Panc1 (cell line): ENCODE data around the gene HTR1E. TPM values are rescaled to one million over a fixed set of nuclear protein-coding genes. Genes with fewer than 3 reads are reported as not detected.

Experiments
- ATAC-seq: fragments of 200-7000 bp; cut with Tn5 transposase; 2 replicates; pipeline ENCODE4 v1.9.1; 2020; ENCODE audit warnings: mild to moderate bottlenecking, moderate library complexity
- BruUV-seq: library from RNA; stranded (reverse); fragments of 400-500 nt; replicated peaks from 2 replicates; lab custom pipeline; 2021; lab: Mats Ljungman, UMichigan
- CTCF ChIA-PET: fragments of 300-600 bp; sonication (Branson Sonifier 250); formaldehyde crosslinking; loops from one replicate; lab custom pipeline; 2022; ENCODE audit warnings: antibody characterized with exemption; lab: Charles Lee
- POLR2A ChIA-PET: fragments of 300-600 bp; sonication (Branson Sonifier 250); formaldehyde crosslinking; loops from one replicate; lab custom pipeline; 2022; ENCODE audit warnings: antibody characterized with exemption; lab: Charles Lee
- DNase-seq: peaks from one replicate; pipeline ENCODE4 v3.0.0-alpha.2; 2010; ENCODE audit warnings: low read depth, low spot score
- H3K27ac ChIP-seq: 2 replicates; pipeline ENCODE4 v1.5.1; 2011; ENCODE audit warnings: mild to moderate bottlenecking, low read length, inconsistent platforms
- H3K27me3 ChIP-seq: fragments of 200-500 bp; sonication (Bioruptor generic); 2 replicates; pipeline ENCODE4 v1.6.0; 2014; ENCODE audit warnings: low read length, inconsistent platforms; ENCODE audit not compliant: control insufficient read depth, insufficient read depth
- H3K36me3 ChIP-seq: fragments of 200-500 bp; sonication (Bioruptor generic); 2 replicates; pipeline ENCODE4 v1.5.1; 2014; ENCODE audit warnings: inconsistent platforms, mild to moderate bottlenecking, low read length, moderate library complexity; ENCODE audit not compliant: control insufficient read depth, insufficient read depth
- H3K4me1 ChIP-seq: 2 replicates; pipeline ENCODE4 v1.5.1; 2011; ENCODE audit warnings: inconsistent platforms, mild to moderate bottlenecking, low read length, moderate library complexity; ENCODE audit not compliant: control insufficient read depth, insufficient read depth
- H3K4me3 ChIP-seq, 2 experiments: 2 replicates each; pipeline ENCODE4 v1.5.1; 2011 to 2012; ENCODE audit warnings: low read depth in 2 of 2, low read length in 2 of 2, mild to moderate bottlenecking in 2 of 2, inconsistent platforms in 1 of 2, moderate library complexity in 1 of 2
- H3K9me3 ChIP-seq: fragments of 200-500 bp; sonication (Bioruptor generic); 2 replicates; pipeline ENCODE4 v1.5.1; 2014; ENCODE audit warnings: low read depth, mild to moderate bottlenecking, inconsistent platforms, low read length, moderate library complexity; ENCODE audit not compliant: control insufficient read depth, insufficient read depth
- CTCF ChIP-seq: fragments of 450-650 bp; IDR thresholded peaks from 2 replicates; pipeline ENCODE4 v1.5.1; 2017; ENCODE audit warnings: mild to moderate bottlenecking
- POLR2AphosphoS5 ChIP-seq: IDR thresholded peaks from 2 replicates; pipeline ENCODE4 v1.6.1; 2012; ENCODE audit warnings: mild to moderate bottlenecking, low read depth, low read length, moderate library complexity
- REST ChIP-seq, 2 experiments: IDR thresholded peaks; 2 replicates each; pipeline ENCODE4 v1.6.1; 2011 to 2012; ENCODE audit warnings: low read depth in 2 of 2, control low read depth in 1 of 2, low read length in 1 of 2, mild to moderate bottlenecking in 1 of 2, moderate library complexity in 1 of 2; ENCODE audit not compliant: insufficient read depth in 1 of 2
- SIN3A ChIP-seq: IDR thresholded peaks from 2 replicates; pipeline ENCODE4 v1.6.1; 2012; ENCODE audit warnings: low read depth, mild to moderate bottlenecking, low read length, moderate library complexity, borderline replicate concordance; ENCODE audit not compliant: insufficient read depth
- TCF7L2 ChIP-seq: IDR thresholded peaks from 2 replicates; pipeline ENCODE4 v1.6.1; 2011; ENCODE audit warnings: mild to moderate bottlenecking, low read depth, low read length, inconsistent platforms
- in situ Hi-C: cut with HindIII; loops from 2 replicates; pipeline ENCODE4 v1.10.0; 2016; ENCODE audit warnings: low sequenced_read_pairs, low pct_unique_long_range_greater_than_20kb
- intact Hi-C: fragments of 100-400 bp; cut with micrococcal nuclease; formaldehyde crosslinking; loops from one replicate; pipeline ENCODE4 v1.10.0; 2022; ENCODE audit not compliant: unreplicated experiment
- total RNA-seq: library from RNA; stranded (reverse); gene quantifications from one replicate; pipeline ENCODE4 v1.2.1, GENCODE V29; 2021; ENCODE audit not compliant: unreplicated experiment

The HTR1E gene
- total RNA-seq, 1 experiment from 2014 or later = not detected

DNA sequence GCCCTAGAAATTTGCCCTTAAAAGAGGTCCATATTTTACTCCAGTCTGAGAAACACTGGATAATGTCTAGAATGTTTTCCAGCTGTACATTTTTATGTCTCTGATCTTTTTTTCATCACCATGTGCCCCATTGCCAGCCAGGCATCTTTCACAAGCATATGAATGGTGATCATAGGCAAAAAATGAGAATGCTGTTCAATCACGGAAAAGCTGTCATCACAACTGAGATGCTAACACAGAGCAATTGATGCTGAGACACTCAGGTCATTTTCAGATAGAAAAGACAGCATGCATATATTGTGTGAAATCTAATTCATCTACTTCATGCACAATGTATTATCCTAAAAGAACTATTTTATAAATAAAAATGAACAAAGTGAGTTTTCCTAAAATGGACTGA lies 116.0 kb downstream of the HTR1E start:
- intact Hi-C loops = loop anchor here (10.0 kb wide), 1 partner anchor 1969 kb away; no protein-coding TSS in a partner anchor
- ChIA-PET POLR2A (no interaction called here), CTCF (no interaction called here)
- H3K9me3 ChIP-seq = no peaks in the 10 kb centered on the region
- no peaks in the 10 kb centered on the region for H3K4me1 ChIP-seq
- H3K36me3 ChIP-seq = no peaks in the 10 kb centered on the region
- no peak overlapping the region for H3K4me3 ChIP-seq
- in situ Hi-C loops = no loop called here
- TF ChIP-seq CTCF = no peak
- TF ChIP-seq POLR2AphosphoS5 = no peak
- TF ChIP-seq SIN3A = no peak
- no peak for TF ChIP-seq REST (IDR thresholded peaks at IDR 0.05; ENCODE audit: insufficient read depth in 1 of 2, low read depth in 2 of 2, low read length in 1 of 2)
- TF ChIP-seq TCF7L2 = no peak
- no peak for DNase-seq
- no peak overlapping the region for H3K27ac ChIP-seq
- 0 out of 2 replicates have a peak, but pooled peaks cover 12% of the 10 kb centered on the region for H3K27me3 ChIP-seq
- BruUV-seq = no TSS peak
- ATAC-seq = no peak

DNA sequence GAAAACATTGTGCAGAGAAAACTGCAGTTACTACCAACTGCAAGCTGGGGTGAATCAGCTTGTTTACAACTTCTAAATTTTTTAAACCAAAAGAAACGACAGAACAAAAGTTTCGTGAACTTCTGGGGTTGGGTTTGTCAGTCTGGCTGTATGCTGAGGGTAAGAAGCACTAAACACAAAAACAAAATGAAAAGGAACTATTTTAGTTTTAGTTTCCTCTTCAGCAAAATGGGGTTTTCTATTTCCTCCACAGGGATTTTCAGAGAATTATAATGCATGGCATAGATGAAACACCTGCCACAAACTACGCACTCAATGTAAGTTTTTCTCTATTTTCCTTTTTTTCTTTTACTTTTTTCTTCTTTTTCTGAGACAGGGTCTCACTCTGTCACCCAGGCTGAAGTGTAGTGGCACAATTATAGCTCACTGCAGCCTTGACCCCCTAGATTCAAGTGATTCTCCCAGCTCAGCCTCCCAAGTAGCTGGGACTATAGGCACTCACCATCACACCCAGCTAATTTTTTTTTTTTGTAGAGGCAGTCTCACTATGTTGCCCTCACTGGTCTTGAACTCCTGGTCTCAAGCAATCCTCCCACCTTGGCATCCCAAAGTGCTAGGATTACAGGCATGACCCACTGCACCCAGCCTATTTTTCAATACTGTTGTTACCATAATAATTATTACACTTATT lies 117.0 kb downstream of the HTR1E start:
- POLR2A ChIA-PET = no interaction called here

More for the DNA sequence above, 117.0 kb downstream of the HTR1E start:
- no peak overlapping the region for H3K27ac ChIP-seq
- DNase-seq = no peak
- H3K27me3 ChIP-seq = peaks cover 12% of the 10 kb centered on the region; the same call in 1 of the 2 replicates
- ATAC-seq = no peak
- no peaks in the 10 kb centered on the region for H3K4me1 ChIP-seq
- BruUV-seq = no TSS peak
- intact Hi-C loops (loop anchor here (10.0 kb wide), 1 partner anchor 1969 kb away; no protein-coding TSS in a partner anchor), in situ Hi-C loops (no loop called here)
- CTCF ChIA-PET = no interaction called here
- TF ChIP-seq CTCF = no peak
- no peak for TF ChIP-seq POLR2AphosphoS5
- TF ChIP-seq REST (IDR thresholded peaks at IDR 0.05; ENCODE audit: insufficient read depth in 1 of 2, low read depth in 2 of 2, low read length in 1 of 2) = no peak
- no peak for TF ChIP-seq SIN3A
- TF ChIP-seq TCF7L2 = no peak
- H3K4me3 ChIP-seq = no peak overlapping the region
- H3K9me3 ChIP-seq = no peaks in the 10 kb centered on the region
- no peaks in the 10 kb centered on the region for H3K36me3 ChIP-seq
